ENCODE results near the gene CABLES2. TPM values are rescaled to one million over a fixed set of nuclear protein-coding genes. Genes with fewer than 3 reads are reported as not detected.
A peak's percentile ranks its signal among the peaks of the same experiment; 100 is the strongest.
"Not testable (repeated sequence)": the region's sequence is repeated elsewhere in the genome, so short reads cannot be mapped to it uniquely, and the experiment has no call there.

Gene CABLES2
- total RNA-seq, 1 donor from 2014 or later = 1.9 TPM

DNA sequence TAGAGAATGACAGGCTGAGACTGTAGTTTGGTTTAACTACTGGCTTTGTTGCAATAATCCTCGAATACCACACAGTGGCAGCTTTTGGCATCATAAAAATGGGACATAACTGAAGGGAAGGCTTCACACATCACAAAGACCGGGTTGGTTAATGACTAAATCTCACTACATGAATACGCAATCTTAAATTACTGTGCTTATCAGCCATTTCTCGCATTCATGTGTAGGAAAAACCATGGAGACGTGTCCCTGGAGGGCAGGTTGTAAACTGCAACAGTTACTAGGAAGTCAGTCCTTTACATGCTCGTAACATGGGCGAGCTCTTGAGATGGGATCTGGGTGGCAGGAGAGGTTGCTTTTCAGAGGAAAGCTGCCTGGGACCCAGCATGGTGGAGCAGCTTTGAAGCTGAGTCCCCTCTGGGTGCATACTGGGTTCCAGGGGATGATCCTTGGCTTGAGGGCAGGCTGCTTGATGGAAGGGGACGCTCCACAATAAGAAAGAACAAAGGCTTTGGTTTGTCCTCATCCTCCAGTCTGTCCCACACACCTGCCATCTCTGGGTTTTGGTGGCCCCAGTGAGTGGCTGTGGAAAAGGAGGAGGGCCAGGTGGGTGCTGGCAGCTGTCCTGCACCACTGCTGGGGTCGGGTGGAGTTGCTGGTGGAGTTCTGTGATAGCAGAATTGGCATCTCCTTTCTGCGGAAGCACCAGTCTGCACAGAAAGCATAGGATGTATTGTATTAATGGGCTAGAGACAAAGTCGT, 18.1 kb downstream of the CABLES2 start:
- DNase-seq = no peak

DNA sequence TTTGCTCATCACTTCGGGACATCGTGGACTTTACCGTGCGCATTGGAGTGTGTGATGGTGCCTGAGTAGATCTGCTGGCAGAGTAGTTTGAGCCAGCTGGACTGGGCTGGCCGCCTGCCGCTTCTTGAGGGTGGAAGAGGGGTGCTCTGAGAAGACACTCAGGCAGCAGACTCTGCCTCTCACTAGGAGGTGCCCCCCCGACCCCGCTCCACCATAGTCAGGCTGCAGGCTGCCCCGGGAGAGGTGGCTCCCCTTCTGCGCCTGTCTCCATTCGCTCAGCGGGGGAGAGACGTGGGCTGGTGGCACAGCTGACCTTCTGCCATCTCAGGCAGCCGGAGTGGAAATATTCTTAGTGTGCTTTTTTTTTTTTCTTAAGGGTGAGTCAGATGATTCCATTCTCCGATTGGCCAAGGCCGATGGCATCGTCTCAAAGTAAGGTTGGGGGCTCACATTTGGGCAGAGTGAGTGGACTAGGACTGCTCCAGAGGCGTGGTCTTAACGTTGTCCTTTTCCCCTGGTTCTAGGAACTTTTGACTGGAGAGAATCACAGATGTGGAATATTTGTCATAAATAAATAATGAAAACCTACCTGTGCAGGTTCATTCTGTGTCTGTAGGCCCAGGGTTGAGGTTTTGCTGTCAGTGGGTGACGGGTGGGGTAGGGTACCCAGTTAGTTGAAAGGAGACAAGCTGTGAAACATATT, 19.0 kb downstream of the CABLES2 start:
- DNase-seq = no peak

DNA sequence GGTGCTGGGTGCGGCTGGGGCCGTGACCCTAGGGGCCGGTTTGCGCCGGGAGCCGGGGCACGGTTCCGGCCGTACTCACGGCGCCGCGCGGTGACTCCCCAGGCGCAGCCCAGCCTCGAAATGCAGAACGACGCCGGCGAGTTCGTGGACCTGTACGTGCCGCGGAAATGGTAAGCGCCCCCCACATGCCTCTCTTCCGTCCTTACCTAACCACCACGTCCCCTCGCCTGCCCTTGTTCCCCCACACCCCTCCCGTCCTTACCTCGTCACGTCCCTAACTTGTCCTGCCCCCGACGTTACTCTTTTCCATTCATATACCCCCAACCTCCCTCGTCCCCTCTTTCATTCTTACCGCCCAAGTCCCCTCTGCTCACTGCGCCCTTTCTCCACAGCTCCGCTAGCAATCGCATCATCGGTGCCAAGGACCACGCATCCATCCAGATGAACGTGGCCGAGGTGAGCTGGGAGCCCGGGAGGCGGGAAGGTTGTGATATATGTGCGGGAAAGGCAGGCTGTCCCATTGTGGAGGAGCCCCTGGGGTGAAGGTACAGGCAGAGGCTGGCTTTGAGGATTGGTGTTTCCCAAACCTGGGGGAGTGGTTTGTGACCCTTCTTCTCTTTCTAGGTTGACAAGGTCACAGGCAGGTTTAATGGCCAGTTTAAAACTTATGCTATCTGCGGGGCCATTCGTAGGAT, 19.7 kb downstream of the CABLES2 start:
- DNase-seq = no peak

DNA sequence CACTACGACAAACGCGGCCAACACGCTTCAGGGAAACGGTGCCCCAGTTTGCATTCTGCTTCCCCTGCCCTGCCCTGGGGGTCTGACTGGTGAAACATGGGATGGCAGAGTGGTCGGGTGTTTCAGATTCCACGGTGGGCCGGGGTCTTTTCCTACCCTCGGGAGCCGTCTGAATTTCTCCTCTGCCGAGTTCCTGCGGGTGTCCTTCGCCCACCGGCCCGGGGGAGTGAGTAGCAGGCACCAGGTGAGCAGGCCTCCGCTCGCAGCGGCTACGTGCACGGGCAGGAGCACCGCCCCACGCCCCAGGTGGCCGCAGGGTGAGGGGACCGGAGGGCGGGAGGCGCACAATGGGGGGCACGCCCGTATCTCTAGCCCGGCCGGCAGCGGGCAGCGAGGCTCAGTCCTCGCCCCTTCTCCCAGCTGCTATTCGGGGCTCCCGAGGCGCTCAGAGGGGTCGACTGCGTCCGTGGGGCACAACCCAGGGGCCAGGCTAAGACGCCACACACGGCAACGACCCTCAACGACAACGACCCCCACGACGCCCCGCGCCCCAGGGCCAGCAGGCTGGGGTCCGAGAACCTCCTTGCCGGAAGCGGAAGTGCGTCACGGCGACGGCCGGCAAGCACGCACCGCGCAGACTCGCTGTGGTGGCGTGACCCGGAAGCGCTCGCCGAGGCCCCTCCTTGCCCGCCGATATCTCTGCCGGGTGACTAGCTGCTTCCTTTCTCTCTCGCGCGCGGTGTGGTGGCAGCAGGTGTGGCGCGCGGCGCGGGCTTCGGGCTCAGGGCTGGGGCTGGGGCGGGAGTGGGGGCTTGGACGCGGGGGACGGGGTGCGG, 20.5 kb downstream of the CABLES2 start, which contains the start of gene RPS21:
RPS21 (plus strand) TSS at position 721 of the 836 bp plus-strand sequence. CDS start 236 bp downstream, outside the sequence.
- peak; percentile 90 for DNase-seq

DNA sequence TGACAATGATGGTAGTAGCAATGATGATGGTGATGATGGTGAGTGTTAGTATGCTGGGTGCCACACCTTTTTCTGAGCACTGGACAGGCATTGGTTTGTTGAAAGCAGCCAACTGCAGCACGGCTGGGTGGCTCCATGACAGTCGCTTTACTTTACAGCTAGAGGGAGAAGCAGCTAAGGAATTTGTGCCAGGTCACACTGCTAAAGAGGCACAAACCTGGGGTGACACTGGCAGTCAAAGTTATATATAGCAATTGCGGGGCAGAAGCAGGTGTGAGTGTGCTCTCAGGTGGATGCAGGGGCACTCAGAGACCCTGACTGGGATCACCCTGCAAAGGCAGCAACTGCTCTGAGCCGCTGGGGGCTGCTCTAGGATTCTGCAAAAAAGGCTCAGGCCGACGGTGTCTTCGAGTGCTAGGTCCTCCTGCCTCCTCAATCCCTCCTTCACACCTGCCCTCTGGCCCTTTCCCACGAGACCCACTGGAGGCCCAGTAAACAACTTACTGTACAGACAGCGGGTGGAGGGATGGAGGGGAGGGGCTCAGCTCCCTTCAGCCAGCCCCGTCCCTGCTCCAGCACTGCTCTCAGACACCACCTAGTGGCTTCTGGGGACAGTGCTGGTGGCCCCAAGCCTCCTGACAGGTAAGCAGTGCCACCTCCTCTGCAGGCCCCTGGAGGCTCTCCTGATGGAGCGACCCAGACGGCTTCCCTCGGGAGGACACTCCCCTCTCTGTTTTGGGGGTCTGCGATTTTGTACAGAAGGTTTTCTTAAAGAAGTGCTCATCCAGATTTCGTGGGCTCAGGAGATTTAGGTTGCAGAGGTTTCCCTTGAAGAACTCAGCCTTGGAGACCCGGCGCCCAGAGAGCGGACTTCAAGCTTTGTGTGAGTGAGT, 24.5 kb downstream of the CABLES2 start:
- DNase-seq = peak; percentile 53

DNA sequence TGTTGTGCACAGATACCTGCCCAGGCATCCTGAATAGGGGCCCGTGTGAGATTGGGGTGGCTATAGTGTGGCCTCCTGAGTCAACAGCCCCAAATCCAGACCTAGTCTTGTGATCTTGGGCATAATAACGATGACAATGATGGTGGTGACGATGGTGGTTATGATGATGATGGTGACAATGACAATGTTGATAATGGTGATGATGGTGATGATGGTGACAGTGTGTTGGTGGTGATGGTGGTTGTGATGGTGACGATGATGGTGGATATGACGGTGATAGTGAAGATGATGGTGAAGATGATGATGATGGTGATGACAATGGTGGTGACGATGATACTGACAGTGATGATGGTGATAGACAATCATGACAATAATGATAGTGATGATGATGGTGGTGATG, 25.2 kb downstream of the CABLES2 start:
- DNase-seq = no peak

DNA sequence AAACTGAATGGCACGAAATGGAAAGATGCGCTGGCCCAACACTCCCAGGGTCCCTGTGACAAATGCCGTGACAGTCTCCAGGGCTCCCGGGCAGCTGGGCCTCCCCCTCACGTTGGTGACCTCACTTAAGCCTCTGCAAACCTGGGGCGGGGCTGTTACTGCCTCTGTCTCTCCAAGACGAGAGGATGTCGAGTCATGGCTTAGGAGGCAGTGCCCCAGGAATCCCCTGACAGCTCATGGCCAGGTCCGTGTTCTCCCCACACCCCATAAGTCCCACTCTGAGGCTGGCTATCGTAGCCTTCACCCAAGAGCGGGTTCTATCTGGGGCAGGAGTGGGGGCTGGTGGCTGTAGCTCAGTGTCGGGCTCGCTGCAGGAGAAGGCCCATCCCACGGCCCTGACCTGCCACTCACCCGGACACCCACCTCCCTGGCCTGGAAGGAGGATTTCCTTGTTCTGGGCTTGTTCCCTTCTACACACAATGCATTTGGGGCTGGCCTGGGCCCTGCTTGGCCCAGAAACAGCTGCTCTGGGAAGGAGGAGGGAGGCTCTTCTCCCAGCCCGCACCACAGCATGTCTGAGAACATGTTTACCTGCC, 25.8 kb downstream of the CABLES2 start:
- no peak for DNase-seq

DNA sequence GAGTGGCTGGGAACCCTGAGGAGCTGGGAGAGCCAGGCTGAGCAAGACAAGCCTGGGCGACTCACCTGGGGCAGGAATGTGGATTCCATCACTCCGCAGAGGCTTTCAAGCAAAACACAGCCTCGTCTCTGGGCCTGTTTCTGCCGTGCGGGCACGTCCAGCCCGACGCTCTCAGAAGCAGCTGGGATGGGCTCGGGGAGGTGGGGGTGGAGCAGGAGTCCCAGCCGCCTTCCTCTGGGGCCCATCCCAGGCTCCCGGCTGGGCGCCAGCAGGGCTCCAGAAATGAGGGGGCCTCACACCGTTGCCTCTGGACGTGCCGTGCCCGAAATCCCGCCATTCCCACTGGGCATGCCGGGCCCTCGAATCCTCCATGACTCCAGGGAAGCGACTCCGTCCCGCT, 28.9 kb downstream of the CABLES2 start:
- DNase-seq = no peak

DNA sequence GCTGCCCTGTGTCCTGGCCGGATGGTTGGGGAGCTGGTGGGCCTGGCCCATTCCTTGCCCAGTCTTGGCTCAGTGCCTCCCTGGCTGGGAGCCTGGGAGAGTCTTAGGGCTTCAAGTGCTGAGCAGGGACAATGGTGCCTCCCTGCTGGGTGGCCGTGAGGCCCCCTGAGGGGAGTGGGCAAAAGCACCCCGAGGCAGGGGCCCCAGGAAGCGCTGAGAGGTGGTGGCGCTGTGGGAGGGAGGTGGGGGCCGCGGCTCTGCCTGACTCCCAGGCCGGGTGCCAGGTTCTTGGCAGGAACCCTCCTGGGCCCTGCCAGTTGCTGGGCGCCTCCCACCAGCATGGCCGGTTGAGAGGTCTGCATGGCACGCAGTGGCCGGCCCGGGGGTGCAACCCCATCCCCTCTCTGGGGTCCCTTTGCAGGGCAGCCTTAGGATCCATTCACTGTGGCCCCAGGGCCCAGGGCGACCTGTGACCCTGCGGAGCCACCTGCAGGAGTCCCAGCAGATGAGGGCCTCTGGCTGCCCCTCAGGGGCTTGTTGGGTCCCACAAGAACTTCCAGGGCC, 29.4 kb downstream of the CABLES2 start:
- DNase-seq = no peak

DNA sequence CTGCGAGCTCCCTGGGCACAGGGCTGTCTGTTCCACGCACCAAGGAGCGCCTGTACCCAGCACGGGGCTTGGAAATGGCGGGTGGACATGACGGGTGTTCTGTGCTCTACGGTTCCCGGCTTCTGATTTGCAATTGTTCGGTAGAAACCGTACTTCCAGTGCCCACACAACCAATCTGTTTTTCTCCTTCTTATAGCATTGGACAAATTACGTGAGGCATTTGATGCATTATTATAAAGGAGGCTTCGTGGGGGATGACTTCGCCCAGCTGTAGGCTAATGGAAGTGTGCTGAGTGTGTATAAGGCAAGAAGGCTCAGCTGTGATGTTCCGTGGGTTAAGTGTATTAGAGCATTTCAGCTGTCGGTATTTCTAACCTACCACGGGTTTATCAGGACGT, 30.0 kb downstream of the CABLES2 start:
- no peak for DNase-seq

DNA sequence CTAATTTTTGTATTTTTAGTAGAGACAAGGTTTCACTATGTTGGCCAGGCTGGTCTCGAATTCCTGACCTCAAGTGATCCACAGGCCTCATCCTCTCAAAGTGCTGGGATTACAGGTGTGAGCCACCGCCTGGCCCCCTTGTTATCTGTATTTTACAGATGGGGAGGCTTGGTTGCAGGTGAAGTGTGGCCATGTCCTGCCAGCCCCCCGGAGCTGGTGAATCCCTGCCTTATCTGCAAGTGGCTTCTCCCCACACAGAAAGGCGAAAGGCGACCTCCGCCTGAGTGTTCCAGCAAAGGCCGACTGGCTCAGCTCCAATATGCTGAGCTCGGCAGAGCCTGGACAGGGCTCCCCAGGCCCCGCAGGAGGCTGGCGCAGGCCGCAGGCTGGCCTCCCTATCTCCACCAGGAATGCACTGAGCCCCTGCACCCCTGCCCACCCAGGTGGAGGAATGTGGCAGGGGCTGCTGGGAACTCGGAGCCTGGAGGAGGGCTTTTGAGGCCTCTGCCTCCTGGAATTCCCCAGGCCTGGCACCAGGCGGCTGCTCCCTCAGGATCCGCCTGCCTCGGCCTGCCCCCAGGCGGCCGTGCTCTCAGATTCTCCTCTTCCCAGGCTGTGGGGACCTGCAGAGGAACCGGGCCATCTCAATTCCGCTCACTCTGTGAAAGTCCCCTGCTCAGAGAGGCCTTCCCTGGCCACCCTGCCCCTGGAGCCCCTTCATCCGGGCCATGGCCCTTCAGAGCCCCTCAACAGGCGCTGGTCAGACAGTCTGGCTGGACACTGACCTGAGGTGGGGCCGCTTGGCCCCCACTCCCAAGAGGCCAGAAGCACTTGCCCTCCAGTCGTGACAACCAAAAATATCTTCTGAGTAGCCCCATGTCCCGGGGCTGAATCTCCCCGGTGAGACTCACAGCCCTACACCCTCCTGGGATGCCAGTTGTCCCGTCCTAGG, 30.7 kb downstream of the CABLES2 start:
- DNase-seq = no peak

DNA sequence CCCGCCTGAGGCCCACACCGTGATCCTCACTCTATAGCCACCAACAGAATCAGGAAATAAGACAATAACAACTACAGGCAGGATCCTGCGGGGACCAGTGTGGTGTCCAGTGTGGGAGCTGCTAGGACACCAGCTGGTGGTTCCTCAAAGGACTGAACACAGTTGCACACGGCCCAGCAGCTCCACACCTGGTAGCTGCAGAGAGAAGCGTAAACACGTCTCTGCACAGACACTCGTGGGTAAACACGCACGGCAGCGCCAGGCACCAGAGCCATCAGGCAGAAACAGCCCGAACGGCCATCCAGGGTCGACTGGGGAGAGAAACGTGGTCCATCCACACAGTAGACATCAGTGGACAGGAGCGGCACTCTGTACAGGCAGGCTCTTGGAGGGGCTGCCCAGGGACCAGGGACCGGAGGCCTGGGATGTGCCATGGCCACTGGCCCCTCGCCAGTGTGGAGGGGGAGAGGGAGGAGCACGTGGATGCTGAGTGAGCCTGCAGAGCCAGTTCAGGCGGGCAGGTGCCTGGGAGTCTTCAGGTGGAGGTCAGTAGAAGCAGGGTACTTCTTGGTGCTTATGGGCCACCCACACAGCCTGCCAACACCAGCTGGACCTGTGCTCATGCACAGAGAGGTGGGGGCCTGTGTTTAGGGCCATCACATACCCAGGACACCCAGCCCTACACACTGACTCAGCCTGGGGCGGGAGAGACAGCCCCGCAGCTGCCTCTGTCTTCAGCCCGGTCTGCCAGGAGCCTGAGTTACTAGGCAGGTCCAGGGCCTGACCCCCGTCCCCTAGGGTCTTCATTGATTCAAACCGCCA, 32.5 kb downstream of the CABLES2 start:
- no peak for DNase-seq

DNA sequence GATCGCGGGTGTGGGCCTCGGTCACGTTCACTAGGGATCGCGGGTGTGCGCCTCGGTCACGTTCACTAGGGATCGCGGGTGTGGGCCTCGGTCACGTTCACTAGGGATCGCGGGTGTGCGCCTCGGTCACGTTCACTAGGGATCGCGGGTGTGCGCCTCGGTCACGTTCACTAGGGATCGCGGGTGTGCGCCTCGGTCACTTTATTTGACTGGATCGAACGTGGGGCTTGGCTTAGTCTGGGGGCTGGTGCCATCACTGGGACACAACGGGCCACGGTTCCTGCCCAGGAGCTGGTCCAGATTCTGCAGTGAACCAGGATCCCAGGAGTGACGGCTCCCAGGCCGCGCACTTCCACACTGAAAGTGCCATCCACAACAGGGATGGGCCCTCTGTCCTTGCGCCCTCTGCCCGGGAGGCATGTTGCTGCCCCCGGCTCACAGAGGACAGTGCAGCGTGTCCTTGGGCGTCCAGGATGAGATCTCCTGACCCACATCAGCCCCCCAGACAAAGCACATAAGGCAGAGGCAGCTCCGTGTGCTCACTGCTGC, 33.4 kb downstream of the CABLES2 start:
- not testable (repeated sequence) for DNase-seq

DNA sequence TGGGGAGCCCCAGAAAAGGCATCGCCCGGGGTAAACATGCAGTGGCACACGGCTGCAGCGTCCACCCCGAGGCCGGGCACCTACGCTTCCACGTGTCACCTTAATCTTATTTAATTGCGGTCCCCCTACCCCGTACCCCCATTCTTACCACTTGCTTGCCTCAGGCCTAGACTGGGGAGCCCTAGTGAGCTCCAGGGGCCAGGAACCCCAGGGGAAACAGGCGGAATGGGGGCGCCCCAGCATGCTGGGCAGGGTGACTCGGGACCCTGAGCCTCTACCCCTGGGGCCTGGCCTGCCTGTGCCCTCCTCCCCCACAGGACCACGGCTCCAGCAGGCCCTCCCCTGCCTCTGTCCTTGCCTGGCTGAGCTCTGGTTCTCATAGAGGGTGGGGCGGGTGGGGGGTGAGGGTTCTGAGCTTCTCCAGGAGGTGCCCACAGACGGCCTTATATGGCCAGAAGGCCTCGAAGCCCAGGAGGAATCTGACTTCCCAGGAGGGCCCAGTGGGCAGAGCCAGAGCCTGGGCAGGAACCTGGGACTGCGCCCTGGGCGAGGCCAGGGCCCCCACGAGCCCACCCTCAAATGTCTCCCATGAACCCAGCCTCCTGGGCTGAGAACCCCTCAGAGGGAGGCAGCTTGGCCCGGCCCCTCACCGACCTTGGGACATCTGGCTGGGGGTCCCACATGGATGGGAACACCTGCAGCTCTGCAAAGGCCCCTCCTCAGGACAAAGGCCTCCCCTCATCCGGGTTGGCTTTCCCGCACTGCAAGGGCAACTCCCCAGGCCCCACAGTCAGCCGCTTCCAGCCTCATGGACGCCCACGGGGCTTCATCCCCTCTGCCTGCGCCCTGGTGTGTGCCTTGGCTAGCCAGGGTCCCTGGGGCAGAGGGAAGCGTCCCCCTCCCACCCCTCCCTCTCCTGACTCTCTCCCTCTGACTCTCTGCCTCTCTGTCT, 34.8 kb downstream of the CABLES2 start:
- DNase-seq = no peak

DNA sequence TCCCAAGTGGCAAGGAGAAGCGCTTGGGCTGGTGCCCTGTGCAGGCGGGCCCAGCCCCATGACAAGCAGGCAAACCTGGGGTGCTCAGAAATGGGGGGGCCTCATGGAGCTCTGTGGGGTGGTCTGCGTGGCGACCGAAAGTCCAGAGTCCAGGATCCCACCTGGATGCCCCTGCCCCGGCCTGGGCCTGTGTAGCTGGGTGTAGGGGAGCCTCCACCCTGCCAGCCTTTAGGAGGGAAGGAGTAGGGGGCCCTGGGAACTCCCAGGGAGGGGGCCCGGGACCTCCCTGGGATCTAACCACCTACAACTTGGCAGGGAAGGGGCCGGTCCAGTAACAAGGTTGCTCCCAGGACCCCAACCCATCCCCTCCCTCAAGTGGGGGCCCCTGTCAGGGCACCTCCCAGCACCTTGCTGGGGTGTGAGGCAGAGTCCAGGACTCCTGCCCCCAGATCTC, 35.5 kb downstream of the CABLES2 start:
- no peak for DNase-seq

DNA sequence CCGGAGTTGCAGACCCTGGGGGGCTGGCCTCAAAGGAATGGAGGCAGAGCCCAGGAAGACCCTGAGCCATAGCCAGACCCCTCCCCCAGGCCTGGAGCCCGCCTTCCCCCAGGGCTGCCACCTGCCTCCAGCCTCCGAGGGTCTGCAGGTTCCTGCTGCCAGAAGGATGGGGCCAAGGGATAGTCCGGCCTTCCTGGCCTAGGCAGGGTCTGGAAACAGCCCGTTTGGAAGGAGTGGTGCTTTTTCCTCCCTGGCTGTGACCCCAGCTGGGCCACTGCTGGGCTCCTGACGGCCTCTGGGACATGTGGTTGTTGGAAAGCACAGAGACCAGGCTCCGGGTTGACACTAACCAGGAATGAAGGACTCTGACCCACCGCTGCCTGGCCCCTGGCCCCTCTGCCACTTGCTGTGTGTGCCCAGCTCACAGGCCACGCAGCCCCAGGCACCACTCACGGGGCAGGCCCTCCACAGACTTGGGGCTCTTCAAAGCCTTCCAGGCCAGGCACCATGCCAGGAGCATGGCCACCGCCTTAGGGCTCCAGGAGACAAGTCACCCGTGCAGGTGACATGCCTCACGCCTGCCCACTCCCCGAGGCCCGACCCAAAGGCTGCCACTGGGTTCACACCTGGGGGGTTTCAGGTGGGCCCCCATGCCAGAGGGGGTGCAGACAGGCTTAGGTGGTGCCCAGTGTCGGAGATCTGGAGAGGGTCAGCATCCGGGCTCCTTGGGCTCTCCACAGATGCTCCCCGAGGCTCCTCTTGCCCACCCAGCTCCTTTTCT, 36.1 kb downstream of the CABLES2 start:
- DNase-seq = no peak

Data from skin of body (tissue), 2 donors.